H9 (cell line): ENCODE results near the gene CADM4. TPM values are rescaled to one million over a fixed set of nuclear protein-coding genes. Genes with fewer than 3 reads are reported as not detected.
A peak's percentile ranks its signal among the peaks of the same experiment; 100 is the strongest.

ENCODE experiments used
- DNase-seq: peaks from one replicate; pipeline ENCODE4 v3.0.0-alpha.2; 2017
- H2AFZ ChIP-seq: one replicate; pipeline ENCODE4 v1.6.1; 2013; ENCODE audit warnings: mild to moderate bottlenecking, low read length, control low read depth, moderate library complexity
- H2AK5ac ChIP-seq: 2 replicates; pipeline ENCODE4 v1.6.1; 2013; ENCODE audit warnings: low read length, control low read depth, mixed read lengths; ENCODE audit not compliant: insufficient read length
- H2BK120ac ChIP-seq: one replicate; pipeline ENCODE4 v1.6.1; 2013; ENCODE audit warnings: low read depth, mild to moderate bottlenecking, low read length, control low read depth, inconsistent platforms; ENCODE audit not compliant: poor library complexity, severe bottlenecking
- H2BK12ac ChIP-seq: 2 replicates; pipeline ENCODE4 v1.6.1; 2013; ENCODE audit warnings: low read length, control low read depth, mixed read lengths, low read depth; ENCODE audit not compliant: insufficient read length
- H2BK15ac ChIP-seq: 2 replicates; pipeline ENCODE4 v1.6.1; 2013; ENCODE audit warnings: low read depth, low read length, control low read depth
- H2BK20ac ChIP-seq: one replicate; pipeline ENCODE4 v1.6.1; 2013; ENCODE audit warnings: low read depth, mild to moderate bottlenecking, low read length, control low read depth, inconsistent platforms; ENCODE audit not compliant: poor library complexity, severe bottlenecking
- H2BK5ac ChIP-seq: 2 replicates; pipeline ENCODE4 v1.6.1; 2013; ENCODE audit warnings: low read length, control low read depth, mixed read lengths; ENCODE audit not compliant: insufficient read length
- H3K14ac ChIP-seq: 2 replicates; pipeline ENCODE4 v1.6.1; 2013; ENCODE audit warnings: low read length, control low read depth; ENCODE audit not compliant: insufficient read depth
- H3K18ac ChIP-seq: 2 replicates; pipeline ENCODE4 v1.6.1; 2013; ENCODE audit warnings: low read depth, mild to moderate bottlenecking, mixed read lengths, low read length, control low read depth; ENCODE audit not compliant: insufficient read length
- H3K23ac ChIP-seq: 2 replicates; pipeline ENCODE4 v1.6.1; 2013; ENCODE audit warnings: low read length, control low read depth, mixed read lengths, low read depth; ENCODE audit not compliant: insufficient read length
- H3K23me2 ChIP-seq: 2 replicates; pipeline ENCODE4 v1.6.1; 2013; ENCODE audit warnings: low read depth, mild to moderate bottlenecking, mixed read lengths, low read length, control low read depth; ENCODE audit not compliant: insufficient read length, poor library complexity, severe bottlenecking
- H3K27ac ChIP-seq: 2 replicates; pipeline ENCODE4 v1.5.1; 2013; ENCODE audit warnings: low read length, control low read depth, mixed read lengths, low read depth; ENCODE audit not compliant: insufficient read length
- H3K27me3 ChIP-seq: 2 replicates; pipeline ENCODE4 v1.6.1; 2013; ENCODE audit warnings: low read length, control low read depth, inconsistent platforms; ENCODE audit not compliant: insufficient read depth
- H3K4ac ChIP-seq: 2 replicates; pipeline ENCODE4 v1.6.1; 2013; ENCODE audit warnings: low read depth, mild to moderate bottlenecking, control low read depth, inconsistent platforms, low read length, moderate library complexity
- H3K4me1 ChIP-seq: 2 replicates; pipeline ENCODE4 v1.6.1; 2013; ENCODE audit warnings: low read length, control low read depth, inconsistent platforms; ENCODE audit not compliant: insufficient read depth
- H3K4me2 ChIP-seq: 2 replicates; pipeline ENCODE4 v1.6.1; 2013; ENCODE audit warnings: low read length, control low read depth, mixed read lengths; ENCODE audit not compliant: insufficient read length, insufficient read depth
- H3K56ac ChIP-seq: 2 replicates; pipeline ENCODE4 v1.6.1; 2013; ENCODE audit warnings: low read depth, mild to moderate bottlenecking, mixed read lengths, low read length, control low read depth; ENCODE audit not compliant: insufficient read length
- H3K79me1 ChIP-seq: 2 replicates; pipeline ENCODE4 v1.6.1; 2013; ENCODE audit warnings: low read depth, mild to moderate bottlenecking, moderate library complexity, low read length, control low read depth, inconsistent platforms; ENCODE audit not compliant: insufficient read depth, poor library complexity, severe bottlenecking
- H3K79me2 ChIP-seq: 2 replicates; pipeline ENCODE4 v1.6.1; 2013; ENCODE audit warnings: low read length, control low read depth, inconsistent platforms; ENCODE audit not compliant: insufficient read depth
- H3K9ac ChIP-seq: 2 replicates; pipeline ENCODE4 v1.6.1; 2013; ENCODE audit warnings: low read length, control low read depth, mixed read lengths; ENCODE audit not compliant: insufficient read length; ENCODE audit errors: extremely low read depth
- H3K9me3 ChIP-seq: one replicate; pipeline ENCODE4 v1.6.1; 2013; ENCODE audit warnings: low read depth, low read length, inconsistent platforms; ENCODE audit not compliant: control insufficient read depth
- H3T11ph ChIP-seq: one replicate; pipeline ENCODE4 v1.6.1; 2013; ENCODE audit warnings: mild to moderate bottlenecking, low read length, control low read depth, inconsistent platforms
- H4K20me1 ChIP-seq: one replicate; pipeline ENCODE4 v1.6.1; 2013; ENCODE audit not compliant: control insufficient read depth, insufficient read length, insufficient read depth
- H4K5ac ChIP-seq: 2 replicates; pipeline ENCODE4 v1.6.1; 2013; ENCODE audit warnings: low read depth, mild to moderate bottlenecking, mixed read lengths, low read length, control low read depth; ENCODE audit not compliant: insufficient read length
- H4K8ac ChIP-seq: replicated peaks from 2 replicates; pipeline ENCODE4 v1.6.1; 2013; ENCODE audit warnings: low read length, control low read depth, mixed read lengths, low read depth; ENCODE audit not compliant: insufficient read length
- H4K91ac ChIP-seq: 2 replicates; pipeline ENCODE4 v1.6.1; 2013; ENCODE audit warnings: low read depth, mild to moderate bottlenecking, moderate library complexity, mixed read lengths, low read length, control low read depth; ENCODE audit not compliant: insufficient read length
- H3K27ac Mint-ChIP-seq, 3 experiments: 2 replicates in 2 of 3; 3 replicates in 1 of 3; pipeline ENCODE4 v1.8.0; 2020 to 2021; ENCODE audit warnings: mixed read lengths in 3 of 3, mild to moderate bottlenecking in 1 of 3, moderate library complexity in 1 of 3
- H3K27me3 Mint-ChIP-seq: 2 replicates; pipeline ENCODE4 v1.8.0; 2021; ENCODE audit warnings: low read depth, mild to moderate bottlenecking, moderate library complexity, mixed read lengths
- H3K36me3 Mint-ChIP-seq, 3 experiments: 2 replicates in 2 of 3; 3 replicates in 1 of 3; pipeline ENCODE4 v1.8.0; 2020 to 2021; ENCODE audit warnings: low read depth in 3 of 3, mixed read lengths in 3 of 3; ENCODE audit not compliant: insufficient read depth in 1 of 3
- H3K4me1 Mint-ChIP-seq, 2 experiments: 2 replicates each; pipeline ENCODE4 v1.8.0; 2020; ENCODE audit warnings: mixed read lengths in 2 of 2
- H3K4me3 Mint-ChIP-seq, 2 experiments: 2 replicates in 1 of 2; 3 replicates in 1 of 2; pipeline ENCODE4 v1.8.0; 2020 to 2021; ENCODE audit warnings: mild to moderate bottlenecking in 2 of 2, mixed read lengths in 2 of 2, moderate library complexity in 1 of 2
- H3K9me3 Mint-ChIP-seq, 2 experiments: 2 replicates in 1 of 2; 3 replicates in 1 of 2; pipeline ENCODE4 v1.8.0; 2020; ENCODE audit warnings: mild to moderate bottlenecking in 2 of 2, mixed read lengths in 2 of 2, moderate library complexity in 1 of 2
- CTCF ChIP-seq: fragments of 200-600 bp; sonication (generic); conservative IDR thresholded peaks from 3 replicates; pipeline ENCODE4 v1.8.0; 2021; ENCODE audit warnings: antibody characterized with exemption, mild to moderate bottlenecking
- WGBS: extraction: QIAGEN DNeasy Blood & Tissue Kit; methylation state at CpG from one replicate; pipeline ENCODE4 v1.1.7; 2013; ENCODE audit warnings: missing lambda C conversion rate, low lambda C conversion rate, mixed read lengths; ENCODE audit not compliant: insufficient read length; ENCODE audit errors: extremely low coverage; 5-methylcytosine and 5-hydroxymethylcytosine counted together
- total RNA-seq: library from RNA; stranded (reverse); gene quantifications from 2 replicates; pipeline ENCODE4 v1.2.1, GENCODE V29; 2021

Gene CADM4
- total RNA-seq, 1 experiment from 2014 or later, result 10.2 TPM

- Histone ChIP-seq H3K79me2 (peaks cover 4% of the 10 kb centered on the region; the same call in 1 of the 2 replicates), H3K4me1 (0 out of 2 replicates have a peak, but pooled peaks cover 3% of the 10 kb centered on the region), H3K9ac (peak within 1 kb of the TSS; percentile 84), H3K14ac (peak within 1 kb of the TSS; percentile 26), H2AFZ (no peak within 1 kb of the TSS), H3T11ph (no peak within 1 kb of the TSS), H2BK120ac (no peak within 1 kb of the TSS), H3K23ac (no peak within 1 kb of the TSS), H3K27me3 (no peaks in the 10 kb centered on the region), H4K20me1 (no peaks in the 10 kb centered on the region), H2BK12ac (no peak within 1 kb of the TSS), H2BK15ac (no peak within 1 kb of the TSS), H3K4me2 (peak within 1 kb of the TSS; percentile 98), H3K4ac (no peak within 1 kb of the TSS), H3K79me1 (no peaks in the 10 kb centered on the region), H4K91ac (no peak within 1 kb of the TSS), H3K27ac (peak within 1 kb of the TSS; percentile 11), H2BK5ac (no peak within 1 kb of the TSS), H4K5ac (peak within 1 kb of the TSS; percentile 41), H2AK5ac (no peak within 1 kb of the TSS), H3K9me3 (no peaks in the 10 kb centered on the region), H4K8ac (no peak within 1 kb of the TSS), H3K56ac (no peak within 1 kb of the TSS), H3K23me2 (peaks cover 20% of the 10 kb centered on the region), H3K18ac (peak within 1 kb of the TSS; percentile 94), H2BK20ac (no peak within 1 kb of the TSS)
- Mint-ChIP-seq H3K36me3 (peaks cover 13 to 37% (median 27%) of the 10 kb centered on the region in 3 experiments), H3K4me3 (peak within 1 kb of the TSS; percentile 92 to 95), H3K4me1 (peaks cover 18 to 25% of the 10 kb centered on the region in 2 experiments), H3K9me3 (no peaks in the 10 kb centered on the region; a peak in 1 of 5 replicates), H3K27me3 (no peaks in the 10 kb centered on the region), H3K27ac (peak within 1 kb of the TSS; percentile 96 to 99 (median 99))
- TF ChIP-seq CTCF, result no peak; the same call in 2 of the 3 replicates
- WGBS, result no CpG with 5 or more reads among the region's 60 CpGs
- DNase-seq, result peak; percentile 100
These were observed 43.4 kb downstream of the CADM4 start, which contains the start of the genes IRGQ and ZNF576 for GRCh38 chr19:43595999-43596841. IRGQ (minus strand) TSS chr19:43596134; CDS start chr19:43595338, 796 bp downstream. ZNF576 (plus strand) TSS chr19:43596595; CDS start chr19:43597109, 514 bp downstream.
